Esophagus (tissue), 2 donors: ENCODE results near the gene RCOR1. TPM values are rescaled to one million over a fixed set of nuclear protein-coding genes. Genes with fewer than 3 reads are reported as not detected.
"Not testable (repeated sequence)": the region's sequence is repeated elsewhere in the genome, so short reads cannot be mapped to it uniquely, and the experiment has no call there.

Experiments
- H3K27ac ChIP-seq, 2 donors: one replicate each; pipeline ENCODE4 v1.5.1; 2013; ENCODE audit warnings: low read depth in 2 of 2, mild to moderate bottlenecking in 2 of 2, inconsistent platforms in 1 of 2, low read length in 1 of 2, moderate library complexity in 1 of 2
- H3K27me3 ChIP-seq, 2 donors: one replicate each; pipeline ENCODE4 v1.6.1; 2013; ENCODE audit warnings: low read length in 2 of 2, control low read depth in 1 of 2, mild to moderate bottlenecking in 1 of 2; ENCODE audit not compliant: insufficient read depth in 2 of 2, control insufficient read depth in 1 of 2
- H3K36me3 ChIP-seq, 2 donors: one replicate each; pipeline ENCODE4 v1.6.1; 2013; ENCODE audit warnings: low read length in 1 of 2; ENCODE audit not compliant: control insufficient read depth in 2 of 2, insufficient read depth in 2 of 2
- H3K4me1 ChIP-seq, 2 donors: one replicate each; pipeline ENCODE4 v1.6.1; 2013; ENCODE audit warnings: low read length in 1 of 2; ENCODE audit not compliant: control insufficient read depth in 2 of 2, insufficient read depth in 2 of 2
- H3K4me3 ChIP-seq, 2 donors: one replicate each; pipeline ENCODE4 v1.5.1; 2013; ENCODE audit warnings: low read length in 2 of 2, mild to moderate bottlenecking in 2 of 2, low read depth in 1 of 2, moderate library complexity in 1 of 2
- H3K9me3 ChIP-seq, 2 donors: one replicate each; pipeline ENCODE4 v1.6.1; 2013; ENCODE audit warnings: mild to moderate bottlenecking in 2 of 2, low read depth in 1 of 2, low read length in 1 of 2, moderate library complexity in 1 of 2; ENCODE audit not compliant: control insufficient read depth in 2 of 2, insufficient read depth in 1 of 2
- WGBS, 2 donors: extraction: QIAGEN DNeasy Blood & Tissue Kit; methylation state at CpG; one replicate each; pipeline ENCODE4 v1.1.7; 2013; 5-methylcytosine and 5-hydroxymethylcytosine counted together
- polyA plus RNA-seq, 2 donors: library from polyadenylated mRNA; stranded (reverse); fragments of 200-250 nt; gene quantifications; one replicate each; pipeline ENCODE4 v1.2.3, GENCODE V29; 2013
- donor health status: healthy with polysubstance abuse.
- donor health status: Bipolar disorder and iron deficiency.

Gene RCOR1
- polyA plus RNA-seq, 2 donors, result 11.8 to 19.3 TPM

- Histone ChIP-seq H3K27ac (no peak overlapping the region), H3K9me3 (no peaks in the 10 kb centered on the region), H3K4me3 (no peak overlapping the region), H3K36me3 (no peaks in the 10 kb centered on the region), H3K4me1 (no peaks in the 10 kb centered on the region), H3K27me3 (no peaks in the 10 kb centered on the region)
- 91 to 95% methylated on average over 9 of the region's 9 CpGs for whole genome bisulfite sequencing, 2 donors
Observed at GRCh38 chr14:102570334-102570995, 22.0 kb upstream of the RCOR1 start.

GRCh38 chr14:102571043-102571442 lies 21.4 kb upstream of the RCOR1 start:
- Histone ChIP-seq H3K27ac (no peak overlapping the region), H3K9me3 (no peaks in the 10 kb centered on the region), H3K27me3 (no peaks in the 10 kb centered on the region), H3K4me1 (no peaks in the 10 kb centered on the region), H3K4me3 (no peak overlapping the region), H3K36me3 (no peaks in the 10 kb centered on the region)
- WGBS, 2 donors, result 94 to 97% methylated on average over 2 of the region's 2 CpGs

- no peaks in the 10 kb centered on the region for H3K36me3 ChIP-seq
- WGBS, 2 donors, result 90 to 98% methylated on average over 10 of the region's 10 CpGs
- H3K4me1 ChIP-seq, result no peaks in the 10 kb centered on the region
- H3K9me3 ChIP-seq, result no peaks in the 10 kb centered on the region
- no peaks in the 10 kb centered on the region for H3K27me3 ChIP-seq
- H3K4me3 ChIP-seq, result no peak overlapping the region
- no peak overlapping the region for H3K27ac ChIP-seq
Observed at GRCh38 chr14:102571478-102572042, 20.9 kb upstream of the RCOR1 start.

- not testable (repeated sequence) for H3K27me3 ChIP-seq, H3K4me1 ChIP-seq, H3K4me3 ChIP-seq, H3K9me3 ChIP-seq, H3K27ac ChIP-seq, H3K36me3 ChIP-seq
- WGBS, 2 donors, result 65 to 70% methylated on average over 8 of the region's 8 CpGs
Observed at GRCh38 chr14:102573161-102573560, 19.3 kb upstream of the RCOR1 start.

GRCh38 chr14:102573591-102574046 lies 18.8 kb upstream of the RCOR1 start:
- no peaks in the 10 kb centered on the region for H3K4me1 ChIP-seq
- 42 to 53% methylated on average over 8 of the region's 8 CpGs for WGBS, 2 donors
- no peak overlapping the region for H3K4me3 ChIP-seq
- no peaks in the 10 kb centered on the region for H3K27me3 ChIP-seq
- no peak overlapping the region for H3K27ac ChIP-seq
- H3K36me3 ChIP-seq, result no peaks in the 10 kb centered on the region
- no peaks in the 10 kb centered on the region for H3K9me3 ChIP-seq

- WGBS, 2 donors, result 79 to 81% methylated on average over 20 of the region's 20 CpGs
- no peak overlapping the region for H3K4me3 ChIP-seq
- H3K9me3 ChIP-seq, result no peaks in the 10 kb centered on the region
- no peak overlapping the region for H3K27ac ChIP-seq
- no peaks in the 10 kb centered on the region for H3K27me3 ChIP-seq
- no peaks in the 10 kb centered on the region for H3K36me3 ChIP-seq
- no peaks in the 10 kb centered on the region for H3K4me1 ChIP-seq
Observed at GRCh38 chr14:102574281-102575159, 17.9 kb upstream of the RCOR1 start.

GRCh38 chr14:102575160-102575845 lies 17.1 kb upstream of the RCOR1 start:
- no peaks in the 10 kb centered on the region for H3K9me3 ChIP-seq
- no peak overlapping the region for H3K4me3 ChIP-seq
- H3K36me3 ChIP-seq, result no peaks in the 10 kb centered on the region
- no peaks in the 10 kb centered on the region for H3K27me3 ChIP-seq
- peaks cover 0 to 2% of the 10 kb centered on the region in 2 donors for H3K4me1 ChIP-seq
- WGBS, 2 donors, result 88% methylated on average over 15 of the region's 15 CpGs
- H3K27ac ChIP-seq, result no peak overlapping the region

GRCh38 chr14:102575846-102576428 lies 16.5 kb upstream of the RCOR1 start:
- 85 to 88% methylated on average over 7 to 8 of the region's 8 CpGs for WGBS, 2 donors

GRCh38 chr14:102578821-102579220 lies 13.6 kb upstream of the RCOR1 start:
- H3K27me3 ChIP-seq, result no peaks in the 10 kb centered on the region
- 81 to 84% methylated on average over 7 of the region's 7 CpGs for WGBS, 2 donors
- no peaks in the 10 kb centered on the region for H3K9me3 ChIP-seq
- peaks cover 0 to 2% of the 10 kb centered on the region in 2 donors for H3K4me1 ChIP-seq
- no peak overlapping the region for H3K27ac ChIP-seq
- no peaks in the 10 kb centered on the region for H3K36me3 ChIP-seq
- H3K4me3 ChIP-seq, result no peak overlapping the region

More at GRCh38 chr14:102575846-102576428, 16.5 kb upstream of the RCOR1 start:
- not testable (repeated sequence) for H3K9me3 ChIP-seq, H3K27me3 ChIP-seq, H3K36me3 ChIP-seq, H3K4me1 ChIP-seq, H3K27ac ChIP-seq, H3K4me3 ChIP-seq
